GM12891 (cell line): ENCODE results near the gene RYR2.

ENCODE experiments used
- POLR2A ChIP-seq: IDR thresholded peaks from 2 replicates; pipeline ENCODE4 v1.6.1; 2011; ENCODE audit warnings: low read depth, low read length, control low read depth
- POLR2AphosphoS5 ChIP-seq: IDR thresholded peaks from 2 replicates; pipeline ENCODE4 v1.6.1; 2011; ENCODE audit warnings: low read depth, low read length, control low read depth
- SPI1 ChIP-seq: IDR thresholded peaks from 2 replicates; pipeline ENCODE4 v1.6.1; 2011; ENCODE audit warnings: low read depth, low read length, control low read depth

- TF ChIP-seq POLR2AphosphoS5 (no peak), POLR2A (no peak), SPI1 (no peak)
Observed at GRCh38 chr1:237084341-237085077, 42.5 kb downstream of the RYR2 start.
